GM18505 (cell line): Measurements from ENCODE around the gene MTPN.

Experiments used
- ATAC-seq: cut with Tn5 transposase; IDR thresholded peaks from one replicate; pipeline ENCODE4 v1.9.1; 2021; ENCODE audit not compliant: unreplicated experiment
- POLR2A ChIP-seq: IDR thresholded peaks from 4 replicates; pipeline ENCODE4 v1.6.1; 2011; ENCODE audit warnings: borderline replicate concordance; ENCODE audit not compliant: insufficient read depth, insufficient read length; ENCODE audit errors: extremely low read depth

Gene MTPN

GRCh38 chr7:135975166-135975565 lies 2.0 kb downstream of the MTPN start:
- no peak for ATAC-seq
- TF ChIP-seq POLR2A = no peak

- no peak for TF ChIP-seq POLR2A
- ATAC-seq = no peak
Measured at GRCh38 chr7:135974667-135975066, 2.5 kb downstream of the MTPN start.

- TF ChIP-seq POLR2A = no peak
- peak; percentile 19 for ATAC-seq
Measured at GRCh38 chr7:135971366-135971725, 5.8 kb downstream of the MTPN start.

GRCh38 chr7:135970682-135971365 lies 6.3 kb downstream of the MTPN start:
- ATAC-seq = peak; percentile 75
- no peak for TF ChIP-seq POLR2A

GRCh38 chr7:135970045-135970444 lies 7.1 kb downstream of the MTPN start:
- no peak for ATAC-seq
- TF ChIP-seq POLR2A = no peak

GRCh38 chr7:135966341-135967043 lies 10.7 kb downstream of the MTPN start:
- ATAC-seq = no peak
- TF ChIP-seq POLR2A = no peak

GRCh38 chr7:135965602-135966001 lies 11.6 kb downstream of the MTPN start:
- no peak for TF ChIP-seq POLR2A
- ATAC-seq = peak; percentile 47

- TF ChIP-seq POLR2A = no peak
- no peak for ATAC-seq
Measured at GRCh38 chr7:135964791-135965190, 12.4 kb downstream of the MTPN start.

GRCh38 chr7:135964274-135964673 lies 12.9 kb downstream of the MTPN start:
- no peak for TF ChIP-seq POLR2A
- no peak for ATAC-seq

GRCh38 chr7:135962802-135963201 lies 14.4 kb downstream of the MTPN start:
- ATAC-seq = no peak
- no peak for TF ChIP-seq POLR2A

GRCh38 chr7:135960709-135961451 lies 16.3 kb downstream of the MTPN start:
- ATAC-seq = no peak

GRCh38 chr7:135959646-135960363 lies 17.4 kb downstream of the MTPN start:
- TF ChIP-seq POLR2A = no peak
- ATAC-seq = no peak

More at GRCh38 chr7:135960709-135961451, 16.3 kb downstream of the MTPN start:
- TF ChIP-seq POLR2A = no peak

GRCh38 chr7:135958173-135958572 lies 19.0 kb downstream of the MTPN start:
- ATAC-seq = no peak
- TF ChIP-seq POLR2A = no peak
